HG03432 (cell line): ENCODE data around the gene CCDC34.

ENCODE experiments used
- ATAC-seq: cut with Tn5 transposase; IDR thresholded peaks from one replicate; pipeline ENCODE4 v1.9.1; 2021; ENCODE audit warnings: mild to moderate bottlenecking, moderate library complexity; ENCODE audit not compliant: unreplicated experiment

Gene CCDC34

DNA sequence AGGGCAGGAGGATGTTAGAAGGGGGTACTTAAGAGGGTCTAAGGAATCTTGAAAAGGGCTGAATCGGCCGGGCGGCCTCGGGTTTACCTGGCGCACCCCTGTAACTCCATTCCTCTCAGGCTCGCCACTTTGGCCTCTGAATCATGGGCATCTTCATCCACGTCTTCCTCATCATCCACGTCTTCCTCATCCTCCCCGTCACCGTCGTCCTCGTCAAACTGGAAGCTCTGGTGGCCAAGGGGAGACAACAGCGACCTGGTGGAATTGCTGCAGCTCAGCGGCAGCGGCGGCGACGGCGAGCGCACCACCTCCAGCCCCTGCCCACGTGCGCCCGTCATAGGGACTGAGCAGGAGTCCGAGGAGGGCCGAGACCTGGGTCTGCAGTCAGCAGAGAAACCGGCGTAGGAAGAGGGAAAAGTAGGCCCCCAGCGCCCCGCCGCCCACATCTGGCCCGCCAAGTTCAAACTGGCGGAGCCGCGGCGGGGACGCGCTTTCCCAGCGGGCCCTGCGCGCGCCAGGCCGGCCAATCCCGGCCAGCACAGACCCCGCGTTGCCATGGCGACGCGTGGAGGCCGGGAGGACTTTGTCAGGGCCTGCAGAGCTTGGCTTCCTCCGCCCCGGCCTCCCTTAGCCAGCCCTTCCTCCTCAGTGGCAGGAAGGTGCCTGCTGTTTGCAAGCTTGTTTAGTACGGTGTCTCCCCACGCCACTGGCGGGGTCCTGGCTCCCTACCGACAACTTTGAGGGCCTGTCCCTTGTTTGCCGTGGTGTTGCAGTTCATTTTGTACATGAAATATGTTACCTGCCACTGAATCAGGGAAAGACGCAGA, at the start of gene CCDC34:
CCDC34 (minus strand) TSS at position 467 of the 827 bp plus-strand sequence; CDS start at position 446, 21 bp downstream.
- ATAC-seq: peak; percentile 99

GRCh38 chr11:27412192-27412691, 49.2 kb upstream of the CCDC34 start:
- no peak for ATAC-seq

GRCh38 chr11:27411328-27411727, 48.3 kb upstream of the CCDC34 start:
- no peak for ATAC-seq

- ATAC-seq: no peak
Observed at GRCh38 chr11:27410272-27410671, 47.3 kb upstream of the CCDC34 start.

GRCh38 chr11:27409742-27410141, 46.7 kb upstream of the CCDC34 start:
- no peak for ATAC-seq

- no peak for ATAC-seq
Observed at GRCh38 chr11:27409049-27409448, 46.0 kb upstream of the CCDC34 start.

- ATAC-seq: no peak
Observed at GRCh38 chr11:27408246-27408800, 45.3 kb upstream of the CCDC34 start.

DNA sequence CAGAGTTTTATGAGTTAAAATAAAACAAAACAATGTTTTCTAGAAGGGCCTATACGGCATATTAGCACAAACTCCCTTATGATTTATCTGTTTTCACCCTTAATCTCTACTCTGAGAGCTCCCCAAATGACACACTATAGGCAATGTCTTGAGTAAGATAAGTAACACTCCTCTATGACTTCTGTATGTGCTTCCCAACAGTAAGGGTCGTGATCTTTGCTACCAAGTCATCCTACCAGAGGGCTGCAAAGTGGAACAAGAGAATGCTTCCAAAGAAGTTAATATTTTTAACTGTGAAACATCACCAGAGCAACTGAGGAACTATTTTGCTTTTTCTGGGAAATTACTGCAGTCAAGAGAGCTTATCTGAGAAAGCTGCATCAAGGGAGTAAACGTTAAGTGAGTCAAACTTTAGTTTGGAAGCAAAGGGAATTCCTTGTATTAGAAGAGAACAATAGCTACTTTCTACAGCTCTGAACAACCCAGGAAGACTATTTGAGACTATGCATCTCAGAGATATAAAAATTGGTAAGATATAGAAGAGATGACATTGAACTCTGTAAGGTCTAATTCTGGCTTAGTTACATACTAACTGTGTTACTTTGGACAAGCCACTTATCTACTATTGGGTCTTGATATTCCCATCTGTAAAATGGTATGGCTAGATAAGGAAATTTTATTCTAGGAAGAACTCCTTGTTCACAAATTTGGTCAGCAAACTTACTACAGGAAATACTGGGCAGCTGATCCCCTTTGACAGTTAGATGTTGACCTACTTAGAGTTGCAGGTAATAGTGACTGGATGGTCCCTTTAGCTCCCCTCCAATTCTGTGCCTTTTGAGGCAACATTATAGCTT, 43.7 kb upstream of the CCDC34 start:
- ATAC-seq: no peak

DNA sequence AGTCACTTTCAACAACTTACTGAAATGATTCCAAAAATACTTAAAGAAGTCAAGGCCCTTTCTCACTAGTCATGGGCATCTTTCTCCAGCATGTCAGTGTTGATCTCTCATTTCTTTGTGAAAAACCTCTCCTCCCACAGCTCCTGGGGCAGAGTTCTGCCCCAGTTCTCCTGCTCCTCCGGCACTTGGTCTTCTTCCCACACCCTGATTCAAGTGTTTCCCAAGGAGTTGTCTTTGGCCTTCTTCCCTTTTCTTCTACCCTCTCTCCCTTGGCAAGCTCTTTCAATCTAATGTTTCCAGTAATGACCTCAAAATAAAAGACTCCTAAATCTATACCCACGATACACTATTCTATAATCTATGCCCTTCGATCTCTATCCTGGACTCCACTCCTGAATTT, 42.1 kb upstream of the CCDC34 start:
- no peak for ATAC-seq

- ATAC-seq: no peak
Observed at GRCh38 chr11:27404427-27404826, 41.4 kb upstream of the CCDC34 start.

GRCh38 chr11:27403195-27403594, 40.2 kb upstream of the CCDC34 start:
- ATAC-seq: no peak

DNA sequence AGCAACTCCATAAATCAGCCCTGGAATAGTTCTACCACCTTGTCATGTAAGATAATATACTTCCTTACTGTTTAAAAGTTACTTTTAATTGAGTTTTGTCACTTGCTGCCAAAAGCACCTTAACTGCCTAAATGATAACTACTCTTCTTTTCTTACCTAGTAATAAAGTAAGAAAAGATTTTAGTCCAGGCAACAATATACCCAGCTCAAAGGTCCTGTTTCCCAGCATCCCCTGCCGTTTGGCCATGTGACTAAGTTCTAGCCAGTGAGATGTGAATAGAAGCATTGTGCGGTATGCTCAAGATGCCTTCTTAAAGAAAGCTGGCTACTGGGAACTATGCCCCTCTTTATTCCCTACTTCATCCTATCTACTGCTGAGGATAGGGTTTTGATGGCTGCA, 39.4 kb upstream of the CCDC34 start:
- no peak for ATAC-seq

DNA sequence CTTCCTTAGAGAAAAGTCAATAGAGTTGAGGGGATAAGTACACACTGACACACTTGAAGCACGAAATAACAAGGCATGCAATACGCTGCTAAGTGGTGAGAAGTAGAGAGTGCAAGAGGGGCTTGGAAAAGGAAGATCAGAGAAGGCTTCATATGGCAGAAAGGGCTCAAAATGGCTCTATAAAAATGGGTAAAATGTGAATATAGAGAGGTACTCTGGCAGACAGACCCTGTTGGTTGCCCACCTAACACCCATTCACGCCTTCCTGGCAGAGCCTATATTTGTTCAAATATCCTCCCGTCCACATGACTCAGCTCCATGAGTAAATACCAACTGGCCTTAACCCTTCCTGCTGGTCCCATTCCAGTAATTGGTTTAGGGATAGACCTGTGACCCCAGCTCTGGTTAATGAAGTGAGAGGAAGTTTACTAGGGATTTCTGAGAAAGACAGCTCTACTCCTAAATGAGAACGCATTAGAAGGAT, 38.9 kb upstream of the CCDC34 start:
- no peak for ATAC-seq

- no peak for ATAC-seq
Observed at GRCh38 chr11:27401280-27401832, 38.3 kb upstream of the CCDC34 start.

DNA sequence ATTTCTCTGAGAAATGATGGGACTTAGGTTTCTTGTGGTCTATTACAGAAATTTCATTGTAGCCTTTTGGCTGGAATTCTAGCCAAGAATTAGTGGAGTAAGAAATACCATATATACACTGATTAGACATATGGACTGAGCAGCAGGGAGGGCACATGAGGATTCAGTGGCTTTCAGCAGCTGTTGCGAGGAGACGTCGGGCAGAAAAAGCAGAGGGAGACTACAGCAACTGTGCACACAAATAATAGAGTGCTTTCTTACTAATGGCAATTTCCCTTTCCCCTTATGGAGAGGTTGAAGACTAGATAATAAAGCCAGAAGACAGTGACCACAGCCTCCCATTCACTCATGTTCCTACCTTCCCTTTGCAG, 35.4 kb upstream of the CCDC34 start:
- no peak for ATAC-seq

GRCh38 chr11:27397624-27398399, 34.8 kb upstream of the CCDC34 start:
- no peak for ATAC-seq

- no peak for ATAC-seq
Observed at GRCh38 chr11:27396259-27396839, 33.3 kb upstream of the CCDC34 start.

- ATAC-seq: no peak
Observed at GRCh38 chr11:27395556-27396258, 32.7 kb upstream of the CCDC34 start.

DNA sequence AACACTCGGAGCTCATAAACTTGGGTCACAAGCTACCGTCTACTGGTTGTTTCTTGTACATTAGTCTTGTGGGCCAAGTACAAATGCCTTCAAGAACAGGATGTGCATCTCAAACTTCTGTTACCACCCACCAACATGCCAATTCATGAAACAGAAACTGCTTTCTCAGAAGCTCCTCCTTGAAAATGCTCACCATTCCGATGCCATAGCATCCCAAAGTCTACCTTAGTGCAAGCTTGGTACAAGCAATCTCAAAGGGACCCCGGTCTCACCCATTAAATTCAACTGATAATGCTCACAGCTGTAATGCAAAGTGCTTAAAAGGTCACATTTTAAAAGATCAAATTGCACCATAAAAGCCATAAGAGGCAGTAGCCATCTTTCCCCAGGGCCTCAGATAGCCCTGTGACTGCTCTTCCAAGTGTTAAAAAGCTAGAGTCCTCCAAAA, 31.8 kb upstream of the CCDC34 start:
- ATAC-seq: no peak
